HG02981 (cell line): ENCODE data around the gene AFAP1L2.

ENCODE experiments used
- ATAC-seq: cut with Tn5 transposase; IDR thresholded peaks from one replicate; pipeline ENCODE4 v1.9.1; 2021; ENCODE audit warnings: mild to moderate bottlenecking, moderate library complexity; ENCODE audit not compliant: unreplicated experiment

Gene AFAP1L2

DNA sequence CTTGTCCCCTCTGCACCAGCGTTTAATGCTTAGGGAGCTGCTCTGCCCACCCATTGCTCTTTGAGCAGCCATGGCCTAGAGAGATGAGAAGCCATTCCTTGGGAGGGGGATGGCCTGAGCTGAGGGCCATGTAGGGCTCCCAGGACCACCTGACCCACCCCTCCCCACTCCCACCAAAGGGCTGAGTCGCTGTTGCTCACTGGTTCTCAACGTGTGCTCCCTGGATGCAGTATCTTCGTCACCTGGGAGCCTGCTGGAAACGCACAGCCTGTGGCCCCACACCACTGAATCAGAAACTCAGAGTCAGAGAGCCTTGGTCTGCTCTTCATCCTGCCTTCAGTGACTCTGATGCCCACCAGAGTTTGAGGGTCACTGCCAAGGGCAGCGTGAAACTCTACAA is 128.2 kb downstream of the AFAP1L2 start:
- ATAC-seq: no peak

DNA sequence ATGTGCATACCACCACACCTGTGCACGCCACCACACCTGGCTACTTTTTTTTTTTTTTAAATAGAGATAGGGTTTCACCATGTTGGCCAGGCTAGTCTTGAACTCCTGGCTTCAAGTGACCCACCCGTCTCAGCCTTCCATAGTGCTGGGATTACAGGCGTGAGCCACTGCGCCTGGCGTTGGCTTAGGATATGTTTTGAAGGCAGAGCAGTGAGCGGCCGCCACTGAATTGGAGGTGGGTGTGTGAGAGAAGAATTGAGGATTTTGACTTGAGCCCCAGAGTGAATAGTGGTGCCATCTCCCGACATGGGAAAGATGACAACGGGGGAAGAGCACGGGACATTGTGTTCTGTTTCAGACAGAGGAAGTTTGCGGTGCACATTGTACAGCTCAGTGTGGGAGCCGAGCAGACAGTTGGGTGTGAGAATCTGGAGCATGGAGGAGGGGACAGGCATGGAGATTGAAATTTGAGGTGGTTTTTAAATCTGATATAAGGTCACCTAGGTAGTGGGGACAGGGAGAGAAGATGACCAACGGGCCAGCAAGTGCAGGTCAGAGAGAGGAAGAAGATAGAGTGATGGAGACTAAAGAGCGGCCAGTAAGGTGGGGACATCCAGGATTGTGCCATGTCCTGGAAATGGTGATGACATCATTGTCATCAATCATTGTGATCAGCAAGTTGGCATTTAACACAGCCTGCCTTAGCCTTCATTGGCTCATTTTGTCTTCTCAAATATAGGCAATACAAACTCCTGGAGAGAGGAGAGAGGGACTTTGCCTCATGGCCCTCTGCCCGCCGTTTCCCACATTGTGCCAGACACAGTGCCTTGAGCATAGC is 129.5 kb downstream of the AFAP1L2 start:
- no peak for ATAC-seq

DNA sequence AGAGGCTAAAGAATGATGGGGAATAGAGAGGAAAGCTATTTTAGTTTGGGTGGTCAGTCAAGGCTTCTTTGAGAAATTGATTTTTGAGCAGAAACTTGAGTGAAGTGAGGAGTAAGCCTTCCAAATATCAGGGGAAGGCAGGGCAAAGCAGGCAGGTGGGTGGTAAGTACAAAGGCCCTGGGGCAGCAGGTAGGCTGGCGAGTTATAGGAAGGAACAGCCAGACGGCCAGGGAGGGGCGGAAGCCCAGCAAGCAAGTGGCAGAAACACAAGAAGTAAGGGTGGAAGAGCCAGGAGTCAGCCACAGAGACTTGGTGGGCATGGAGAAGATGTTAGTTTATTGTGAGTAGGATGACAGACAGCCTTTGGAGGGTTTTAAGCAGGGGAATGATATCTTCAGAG is 130.4 kb downstream of the AFAP1L2 start:
- ATAC-seq: no peak

DNA sequence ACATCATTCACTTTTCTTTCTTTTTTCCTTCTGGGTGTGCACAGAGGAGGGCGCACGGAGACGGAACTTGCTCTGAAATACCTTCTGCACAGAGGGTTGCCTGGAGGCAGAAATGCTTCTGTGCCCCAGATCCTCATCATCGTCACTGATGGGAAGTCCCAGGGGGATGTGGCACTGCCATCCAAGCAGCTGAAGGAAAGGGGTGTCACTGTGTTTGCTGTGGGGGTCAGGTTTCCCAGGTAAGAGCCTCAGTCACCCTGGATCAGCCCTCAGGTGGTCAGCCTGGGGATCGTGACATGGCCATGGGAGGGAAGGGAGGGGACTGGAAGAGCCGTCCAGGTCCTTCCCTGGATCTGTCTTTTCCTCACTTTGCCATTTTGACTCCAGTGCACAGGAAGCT is 131.6 kb downstream of the AFAP1L2 start:
- no peak for ATAC-seq

GRCh38 chr10:114271779-114272167 is 132.5 kb downstream of the AFAP1L2 start:
- no peak for ATAC-seq

GRCh38 chr10:114271075-114271778 is 133.1 kb downstream of the AFAP1L2 start:
- ATAC-seq: no peak

- ATAC-seq: no peak
Observed at GRCh38 chr10:114266521-114266920, 137.8 kb downstream of the AFAP1L2 start.

- ATAC-seq: no peak
Observed at GRCh38 chr10:114265392-114266053, 138.8 kb downstream of the AFAP1L2 start.

DNA sequence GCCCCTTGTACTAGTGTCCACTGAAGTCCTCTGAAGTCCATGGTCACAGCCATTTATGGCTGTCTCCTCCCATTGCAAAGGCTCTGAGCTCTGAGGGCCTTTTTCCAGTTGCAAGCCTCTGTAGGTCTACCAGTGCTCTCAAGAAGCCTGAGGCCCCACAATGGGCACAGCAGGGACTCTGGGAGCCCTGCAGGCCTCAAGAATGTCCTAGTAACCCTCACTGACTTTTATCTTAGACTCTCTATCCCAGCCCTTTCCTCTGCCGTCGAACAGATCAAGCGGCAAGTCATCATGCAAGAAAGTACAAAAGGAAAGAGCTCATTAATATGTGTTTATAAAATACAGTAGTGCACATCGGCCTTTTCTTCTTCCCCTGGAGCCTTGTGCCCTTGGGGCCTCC is 141.8 kb downstream of the AFAP1L2 start:
- no peak for ATAC-seq

DNA sequence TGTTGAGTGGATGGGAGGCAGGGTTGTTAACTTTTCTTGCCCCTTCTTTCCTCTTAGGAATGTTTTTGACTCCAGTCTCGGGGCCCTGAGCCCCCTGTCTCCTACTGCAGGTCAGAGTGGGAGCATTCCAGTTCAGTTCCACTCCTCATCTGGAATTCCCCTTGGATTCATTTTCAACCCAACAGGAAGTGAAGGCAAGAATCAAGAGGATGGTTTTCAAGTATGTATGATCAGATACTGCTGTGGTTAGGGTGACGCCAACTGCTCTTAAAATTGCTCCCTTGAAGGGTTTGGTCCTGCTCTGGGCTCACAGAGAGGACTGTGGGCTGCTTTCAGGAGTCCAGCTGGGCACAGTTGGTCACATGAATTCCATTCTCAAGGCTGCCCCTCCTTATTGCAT is 143.2 kb downstream of the AFAP1L2 start:
- no peak for ATAC-seq

DNA sequence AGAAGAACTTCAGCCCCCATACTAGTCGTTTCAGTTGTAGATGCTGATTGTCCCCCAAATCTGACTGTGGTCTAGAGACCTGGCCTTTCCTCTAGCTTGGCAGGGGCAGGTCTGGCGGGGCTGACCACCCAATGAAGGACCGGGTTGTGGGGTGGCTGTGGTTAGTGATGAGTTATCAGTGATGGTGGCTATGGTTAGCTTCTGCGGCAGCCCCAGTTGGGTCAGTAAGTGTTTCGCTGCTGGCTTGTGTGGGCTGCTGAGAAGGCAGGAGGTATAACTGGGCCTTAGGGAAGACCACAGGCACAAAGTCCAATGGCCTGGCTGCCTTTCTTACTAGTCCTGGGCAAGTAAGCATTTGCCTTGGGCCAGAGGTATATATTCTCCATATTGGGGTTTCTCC is 143.9 kb downstream of the AFAP1L2 start:
- ATAC-seq: no peak

DNA sequence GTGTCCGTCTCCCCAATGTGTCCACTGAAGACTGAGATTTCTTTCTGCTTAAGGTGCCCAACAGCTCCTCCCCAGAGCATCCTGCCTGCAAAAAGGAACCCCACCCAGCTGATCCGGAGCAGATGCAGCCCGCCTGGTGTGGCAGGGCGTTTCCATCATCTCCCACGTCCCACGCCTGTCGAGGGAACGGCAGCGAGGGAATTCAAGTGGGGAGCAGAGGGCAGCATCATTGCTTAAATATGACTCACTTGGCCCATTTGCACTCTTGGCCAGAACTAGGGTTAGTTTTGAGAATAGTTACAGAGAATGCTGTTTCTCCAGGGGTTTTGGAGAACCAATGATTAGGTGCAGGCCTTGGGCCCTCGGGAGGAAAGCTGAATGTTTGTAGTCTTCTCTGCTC is 144.5 kb downstream of the AFAP1L2 start:
- no peak for ATAC-seq

DNA sequence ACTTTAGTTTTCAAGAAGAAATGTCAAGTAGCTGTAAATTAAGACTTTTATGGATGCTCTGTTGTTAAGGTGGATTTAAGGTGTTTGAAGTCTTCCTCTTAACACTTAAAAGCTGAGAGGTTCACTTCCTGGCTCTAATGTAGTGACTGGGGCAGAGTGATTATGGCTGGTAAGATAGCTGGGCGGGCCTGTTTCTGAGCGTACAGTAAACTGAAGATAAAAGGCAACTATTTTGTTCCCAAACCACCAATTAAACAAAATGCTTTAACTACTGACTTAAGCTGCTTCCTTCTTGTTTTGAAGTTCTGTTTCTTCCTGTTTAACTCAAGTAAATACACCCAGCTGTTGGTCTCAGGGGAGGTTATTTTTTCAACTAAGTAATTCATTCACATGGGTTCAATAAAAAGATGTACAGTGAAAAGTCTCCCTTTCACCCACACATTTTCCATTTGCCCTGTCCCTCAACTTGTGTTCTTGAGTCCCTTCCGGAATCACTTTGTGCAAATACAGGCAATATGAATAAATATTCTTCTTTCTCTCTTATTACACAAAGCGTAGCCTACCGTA is 145.9 kb downstream of the AFAP1L2 start:
- no peak for ATAC-seq

DNA sequence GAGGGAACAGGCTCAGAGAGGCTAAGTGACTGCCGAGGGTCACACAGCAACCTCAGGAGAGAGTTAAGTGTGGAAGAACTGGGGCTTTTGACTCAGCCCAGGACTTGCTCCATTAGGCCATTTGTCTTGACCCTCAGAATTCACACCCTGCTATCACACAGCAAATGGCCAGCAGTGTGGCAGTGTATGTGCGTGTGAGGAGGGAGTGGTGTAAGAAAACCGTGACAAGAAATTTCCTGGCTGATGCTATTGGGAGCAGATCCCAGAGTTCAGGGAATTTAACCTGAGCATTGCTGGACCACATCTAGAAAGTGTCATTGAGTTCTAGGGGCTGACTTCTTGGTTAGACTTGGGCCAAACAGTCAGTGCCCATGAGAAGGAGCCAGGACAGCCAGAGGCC is 146.8 kb downstream of the AFAP1L2 start:
- no peak for ATAC-seq

DNA sequence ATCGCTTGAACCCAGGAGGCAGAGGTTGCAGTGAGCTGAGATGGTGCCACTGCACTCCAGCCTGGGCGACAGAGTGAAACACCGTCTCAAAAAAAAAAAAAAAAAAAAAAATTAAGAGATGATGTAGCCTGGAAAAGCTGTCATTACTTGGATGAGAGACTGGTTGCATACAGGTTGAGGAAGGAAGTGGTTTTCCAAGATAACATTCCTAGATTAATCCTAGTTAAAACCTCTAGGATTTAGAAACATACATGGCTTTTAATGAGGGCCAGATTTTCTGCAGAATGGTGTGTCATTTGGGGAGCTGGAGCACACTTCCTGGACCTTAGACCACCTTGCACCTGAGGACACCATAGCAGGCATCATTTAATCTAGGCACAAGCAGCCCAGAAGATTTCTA is 147.5 kb downstream of the AFAP1L2 start:
- no peak for ATAC-seq

GRCh38 chr10:114256008-114256765 is 148.1 kb downstream of the AFAP1L2 start:
- no peak for ATAC-seq

DNA sequence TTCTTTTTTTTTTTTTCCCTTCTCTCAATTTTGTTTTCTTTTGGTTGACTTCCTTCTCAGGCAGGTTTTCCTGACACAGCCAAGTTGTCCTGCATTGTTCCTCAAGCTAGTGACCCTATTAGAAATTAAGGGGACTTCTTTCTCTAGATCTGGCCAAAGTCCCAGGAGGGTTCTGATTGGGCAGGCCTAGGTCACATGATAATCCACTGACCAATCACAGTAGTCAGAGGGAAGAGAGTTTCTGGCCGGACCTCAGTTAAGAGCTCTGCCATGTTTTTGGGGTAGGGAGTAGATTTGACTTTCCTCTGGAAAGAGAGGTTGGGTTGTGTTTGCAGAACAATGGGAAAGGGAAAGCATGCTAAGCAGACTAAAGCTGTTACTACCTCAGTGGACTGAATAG is 149.1 kb downstream of the AFAP1L2 start:
- no peak for ATAC-seq

GRCh38 chr10:114252883-114253282 is 151.4 kb downstream of the AFAP1L2 start:
- ATAC-seq: no peak

DNA sequence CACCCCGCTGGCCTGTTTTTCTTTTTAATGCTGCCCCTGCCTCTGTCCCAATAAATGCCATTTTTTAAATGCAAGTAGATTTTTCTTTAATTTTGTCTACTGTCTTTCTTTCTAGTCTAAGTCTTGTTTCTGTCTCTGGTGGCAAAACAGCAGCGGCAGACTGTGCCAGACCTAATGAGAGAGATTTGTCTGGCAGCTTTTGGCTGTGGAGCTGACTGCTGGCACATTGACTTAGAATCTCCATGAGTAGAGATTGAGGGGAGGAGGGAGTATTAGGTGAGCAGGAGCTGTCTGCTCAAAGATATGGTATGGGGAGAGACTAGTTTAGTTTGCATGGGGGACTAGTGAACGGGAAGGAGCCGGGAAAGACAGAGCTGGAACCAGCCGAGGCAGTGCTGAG is 152.2 kb downstream of the AFAP1L2 start:
- ATAC-seq: no peak

- no peak for ATAC-seq
Observed at GRCh38 chr10:114250716-114251115, 153.6 kb downstream of the AFAP1L2 start.

GRCh38 chr10:114250236-114250635 is 154.1 kb downstream of the AFAP1L2 start:
- ATAC-seq: no peak
